Skin of body (tissue), 2 donors: Measurements from ENCODE around the gene TTC23. TPM values are rescaled to one million over a fixed set of nuclear protein-coding genes. Genes with fewer than 3 reads are reported as not detected.

Experiments
- DNase-seq: peaks from one replicate; lab custom pipeline; 2025; lab: John Stamatoyannopoulos, UW
- total RNA-seq: library from RNA; depleted of rRNA; stranded (reverse); fragments of >200 nt; gene quantifications from one replicate; pipeline ENCODE4 v1.2.3, GENCODE V29; 2014

TTC23 gene
- total RNA-seq, 1 donor from 2014 or later = 29.8 TPM

- no peak for DNase-seq
Measured at GRCh38 chr15:99105514-99106341, 143.7 kb downstream of the TTC23 start.

DNA sequence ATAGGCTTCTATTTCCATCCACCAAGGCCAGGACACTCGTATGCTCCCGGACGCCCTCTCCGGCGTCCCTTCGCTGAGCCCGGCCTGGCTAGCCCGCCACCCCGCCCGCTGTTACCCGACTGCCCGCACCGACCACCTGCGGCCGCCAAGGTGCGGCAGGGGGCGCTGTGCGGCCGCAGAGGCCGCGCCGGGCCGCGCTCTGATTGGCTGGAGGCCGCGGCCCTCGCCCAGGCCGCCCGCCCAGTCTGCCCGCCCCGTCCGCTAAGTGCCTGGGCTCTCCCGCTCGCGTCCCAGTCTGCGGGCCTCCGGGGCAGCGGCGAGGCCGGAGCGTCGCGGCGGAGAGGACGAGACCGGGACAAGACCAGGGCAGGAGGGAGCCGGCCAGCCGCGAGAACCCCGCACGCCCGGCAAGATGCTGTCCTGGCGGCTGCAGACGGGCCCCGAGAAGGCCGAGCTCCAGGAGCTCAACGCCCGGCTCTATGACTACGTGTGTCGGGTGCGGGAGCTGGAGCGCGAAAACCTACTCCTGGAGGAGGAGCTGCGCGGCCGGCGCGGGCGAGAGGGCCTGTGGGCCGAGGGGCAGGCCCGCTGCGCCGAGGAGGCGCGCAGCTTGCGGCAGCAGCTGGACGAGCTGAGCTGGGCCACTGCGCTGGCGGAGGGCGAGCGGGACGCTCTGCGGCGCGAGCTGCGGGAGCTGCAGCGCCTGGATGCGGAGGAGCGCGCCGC is 144.4 kb downstream of the TTC23 start, which contains the start of gene SYNM:
Gene SYNM (plus strand): TSS at position 293 of the 726 bp plus-strand sequence. CDS start 120 bp downstream, at position 413.
- DNase-seq = peak; percentile 30

GRCh38 chr15:99103279-99103678 is 146.1 kb downstream of the TTC23 start:
- no peak for DNase-seq

DNA sequence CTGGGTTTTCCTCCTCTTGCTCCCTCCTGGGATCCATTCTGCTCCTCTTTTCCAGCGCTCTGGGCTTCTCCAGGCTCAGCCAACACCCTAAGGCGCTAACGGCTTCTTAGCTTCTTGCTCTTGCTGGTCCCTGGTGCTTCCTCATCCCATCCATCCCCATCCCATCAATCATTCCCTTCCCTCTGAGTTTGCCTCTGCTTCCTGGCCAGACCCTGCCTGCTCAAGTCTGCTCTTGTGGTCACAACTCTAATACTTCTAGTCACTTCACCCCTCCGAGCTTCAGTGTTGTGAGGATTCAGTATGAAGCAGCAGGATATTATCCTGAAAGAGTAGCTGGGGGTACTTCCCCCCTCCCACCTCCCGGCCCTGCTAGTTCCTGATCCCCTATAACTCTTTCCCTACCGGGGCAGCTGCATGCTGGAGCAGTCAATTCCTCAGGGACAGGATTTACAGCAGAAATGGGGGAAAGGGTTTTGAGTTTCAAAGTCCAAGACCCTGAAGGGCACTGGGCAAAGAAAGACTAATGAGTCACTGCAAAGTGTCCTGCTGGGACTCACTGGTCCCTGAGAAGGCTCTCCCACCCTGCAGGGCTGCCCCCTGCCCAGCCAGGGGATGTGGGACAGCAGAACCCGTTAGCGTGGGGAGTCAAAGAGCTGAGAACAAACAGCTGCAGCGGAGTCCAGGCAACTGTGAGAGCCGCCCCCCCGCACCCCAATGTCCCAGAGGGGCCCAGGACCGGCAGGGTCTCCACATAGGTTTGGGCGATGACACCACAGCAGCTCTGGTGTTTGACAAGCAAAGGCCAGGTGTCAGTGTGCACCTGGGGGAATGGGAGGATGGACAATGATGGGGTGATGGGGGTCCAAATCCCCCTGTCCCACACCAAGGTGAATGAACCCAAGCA is 146.8 kb downstream of the TTC23 start:
- no peak for DNase-seq

DNA sequence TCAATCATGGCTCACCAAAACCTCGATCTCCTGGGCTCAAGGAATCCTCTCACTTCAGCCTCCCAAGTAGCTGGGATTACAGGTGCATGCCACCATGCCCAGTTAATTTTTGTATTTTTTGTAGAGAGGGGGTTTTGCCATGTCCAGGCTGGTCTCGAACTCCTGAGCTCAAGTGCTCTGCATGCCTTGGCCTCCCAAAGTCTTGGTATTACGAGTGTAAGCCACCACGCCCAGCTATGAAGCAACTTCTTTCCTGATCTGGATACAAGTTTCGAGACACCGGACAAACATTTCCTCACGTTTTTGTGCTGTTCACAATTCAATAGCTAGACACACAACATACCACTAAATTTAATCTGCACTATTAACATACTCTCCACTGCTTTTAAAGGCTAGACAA is 147.9 kb downstream of the TTC23 start:
- DNase-seq = no peak

- DNase-seq = no peak
Measured at GRCh38 chr15:99100245-99101173, 148.9 kb downstream of the TTC23 start.

GRCh38 chr15:99099661-99100060 is 149.7 kb downstream of the TTC23 start:
- DNase-seq = no peak

- DNase-seq = no peak
Measured at GRCh38 chr15:99098991-99099390, 150.4 kb downstream of the TTC23 start.

GRCh38 chr15:99098426-99098825 is 151.0 kb downstream of the TTC23 start:
- DNase-seq = no peak

- DNase-seq = no peak
Measured at GRCh38 chr15:99097441-99098410, 151.7 kb downstream of the TTC23 start.

- DNase-seq = no peak
Measured at GRCh38 chr15:99096894-99097426, 152.4 kb downstream of the TTC23 start.

- no peak for DNase-seq
Measured at GRCh38 chr15:99096173-99096893, 153.0 kb downstream of the TTC23 start.

- DNase-seq = no peak
Measured at GRCh38 chr15:99095626-99096025, 153.8 kb downstream of the TTC23 start.

DNA sequence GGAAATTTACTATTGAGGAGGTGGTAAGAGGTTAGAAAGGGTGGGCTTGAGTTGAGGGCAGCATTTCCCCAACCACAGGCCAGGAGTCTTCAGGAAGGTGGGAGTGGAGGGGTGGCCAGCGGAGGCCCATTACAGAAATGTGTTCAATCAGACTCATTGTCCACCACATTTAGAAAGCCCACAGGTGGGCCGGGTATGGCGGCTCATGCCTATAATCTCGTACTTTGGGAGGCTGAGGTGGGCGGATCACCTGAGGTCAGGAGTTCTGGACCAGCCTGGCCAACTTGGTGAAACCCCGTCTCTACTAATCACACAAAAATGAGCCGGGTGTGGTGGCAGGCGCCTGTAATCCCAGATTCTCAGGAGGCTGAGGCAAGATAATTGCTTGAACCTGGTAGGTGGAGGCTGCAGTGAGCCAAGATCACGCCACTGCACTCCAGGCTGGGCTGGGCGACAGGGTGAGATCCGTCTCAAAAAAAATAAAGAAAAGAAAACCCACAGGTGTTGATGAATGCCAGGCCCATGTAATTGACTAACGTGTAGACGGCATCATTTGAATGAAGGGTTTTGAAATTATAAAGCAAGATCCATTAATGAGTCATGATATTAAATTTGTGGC is 156.7 kb downstream of the TTC23 start:
- no peak for DNase-seq

DNA sequence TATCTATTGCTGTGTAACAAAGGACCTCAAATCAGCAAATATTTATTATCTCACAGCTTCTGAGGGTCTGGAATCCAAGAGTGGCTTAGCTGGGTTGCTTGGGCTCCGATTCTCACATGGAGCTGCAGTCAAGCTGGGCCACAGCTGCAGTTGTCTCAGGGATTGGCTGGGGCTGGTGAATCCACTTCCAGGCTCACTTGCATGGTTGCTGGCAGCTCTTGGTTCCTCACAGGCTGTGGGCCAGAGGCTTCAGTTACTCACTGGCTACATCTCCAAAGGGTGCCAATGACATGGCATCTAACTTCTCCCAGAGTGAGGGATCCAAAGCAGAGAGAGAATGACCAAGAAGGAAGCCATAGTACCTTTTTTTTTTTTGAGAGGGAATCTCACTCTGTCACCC is 158.4 kb downstream of the TTC23 start:
- DNase-seq = no peak

DNA sequence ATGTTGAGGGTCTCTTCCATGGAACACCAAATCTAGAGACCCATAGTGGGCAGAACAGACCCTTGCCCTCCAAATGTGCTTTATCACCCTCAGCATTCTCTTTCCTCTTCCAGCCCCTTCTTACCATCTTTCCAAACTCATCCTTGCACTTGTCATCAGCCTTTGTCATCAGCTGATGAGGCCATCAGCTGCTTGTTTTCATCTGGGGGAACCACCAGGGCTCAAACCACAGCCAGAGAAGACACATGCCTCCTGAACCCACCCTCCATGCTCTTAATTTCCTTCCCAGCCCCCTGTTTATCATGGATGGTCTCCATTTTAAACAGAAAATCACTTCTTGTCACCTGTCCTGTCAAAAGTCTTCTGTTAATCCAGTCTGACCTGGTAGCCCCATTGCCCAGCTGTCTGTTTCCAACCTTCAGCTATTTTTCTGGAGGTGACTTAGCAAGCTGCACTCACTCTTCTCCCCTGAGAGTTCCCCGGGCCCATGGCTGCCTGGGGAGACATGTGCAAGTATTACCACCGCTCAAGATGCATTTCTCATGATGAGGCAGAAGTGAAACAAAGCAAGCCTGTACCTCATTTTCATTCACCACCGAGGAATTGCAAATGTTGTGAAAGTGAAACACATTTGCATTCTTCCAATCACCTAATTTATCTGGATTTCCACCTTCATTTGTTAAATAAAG is 159.2 kb downstream of the TTC23 start:
- no peak for DNase-seq

- no peak for DNase-seq
Measured at GRCh38 chr15:99087405-99087943, 161.9 kb downstream of the TTC23 start.
